ENCODE results near the gene FANCG.
A peak's percentile ranks its signal among the peaks of the same experiment; 100 is the strongest.

The FANCG gene

DNA sequence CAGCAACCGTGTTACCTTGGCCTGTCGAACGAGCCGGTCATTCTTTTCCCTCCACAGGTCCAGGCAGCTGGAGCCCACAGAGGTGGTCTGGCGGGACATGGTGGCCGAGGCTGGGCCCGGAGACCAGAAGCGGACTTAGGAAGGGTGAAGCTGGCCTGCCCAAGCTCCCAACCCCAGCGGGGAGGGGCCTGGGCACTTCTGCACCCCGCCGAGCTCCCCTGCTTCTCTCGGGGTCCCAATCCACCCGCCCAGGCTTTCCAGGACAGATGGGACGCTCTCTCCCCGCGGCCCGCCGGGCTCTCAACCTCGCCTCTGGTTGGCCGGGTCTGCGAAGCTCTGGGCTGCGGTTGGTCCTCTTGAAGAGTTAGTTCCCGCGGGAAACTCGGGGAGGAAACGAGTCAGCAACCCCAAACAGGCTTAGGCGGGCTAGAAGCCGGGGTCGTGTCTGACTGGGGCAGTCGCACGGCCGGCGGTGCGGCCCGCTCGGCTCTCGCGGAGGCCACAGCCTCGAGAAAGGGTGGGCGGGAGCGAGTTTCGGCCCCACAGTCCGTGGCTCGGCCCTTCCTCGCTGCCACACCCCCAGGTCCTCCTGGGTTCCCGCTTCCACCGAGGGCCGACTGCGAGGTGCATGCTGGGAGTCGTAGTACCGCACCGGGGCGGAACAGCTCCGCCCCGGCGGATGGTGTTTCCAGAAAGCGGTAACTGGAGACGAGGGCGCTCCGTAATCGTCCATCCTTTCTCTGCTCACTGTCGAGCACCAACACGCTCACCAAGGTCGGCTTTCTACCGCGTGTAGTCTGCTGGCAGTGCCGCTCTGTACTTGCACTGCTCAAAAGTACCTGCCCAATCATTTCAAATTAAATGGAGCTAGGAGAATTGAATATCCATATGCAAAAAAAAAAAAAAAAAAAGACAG, at the start of gene FANCG:
Gene FANCG, minus strand, starts transcription at position 517 of the 916 bp plus-strand sequence. Its CDS starts 418 bp downstream, at position 99.
- H3K4me3 ChIP-seq (replicated peaks in 1 of 2; ENCODE audit: low read depth in 2 of 2, low read length in 2 of 2) = peak within 1 kb of the TSS; percentile 71 to 74
- peak; percentile 93 for DNase-seq (ENCODE audit: low read depth in 2 of 2)
- TF ChIP-seq CTCF (IDR thresholded peaks at IDR 0.05; ENCODE audit: low read depth, low read length) = no peak

DNA sequence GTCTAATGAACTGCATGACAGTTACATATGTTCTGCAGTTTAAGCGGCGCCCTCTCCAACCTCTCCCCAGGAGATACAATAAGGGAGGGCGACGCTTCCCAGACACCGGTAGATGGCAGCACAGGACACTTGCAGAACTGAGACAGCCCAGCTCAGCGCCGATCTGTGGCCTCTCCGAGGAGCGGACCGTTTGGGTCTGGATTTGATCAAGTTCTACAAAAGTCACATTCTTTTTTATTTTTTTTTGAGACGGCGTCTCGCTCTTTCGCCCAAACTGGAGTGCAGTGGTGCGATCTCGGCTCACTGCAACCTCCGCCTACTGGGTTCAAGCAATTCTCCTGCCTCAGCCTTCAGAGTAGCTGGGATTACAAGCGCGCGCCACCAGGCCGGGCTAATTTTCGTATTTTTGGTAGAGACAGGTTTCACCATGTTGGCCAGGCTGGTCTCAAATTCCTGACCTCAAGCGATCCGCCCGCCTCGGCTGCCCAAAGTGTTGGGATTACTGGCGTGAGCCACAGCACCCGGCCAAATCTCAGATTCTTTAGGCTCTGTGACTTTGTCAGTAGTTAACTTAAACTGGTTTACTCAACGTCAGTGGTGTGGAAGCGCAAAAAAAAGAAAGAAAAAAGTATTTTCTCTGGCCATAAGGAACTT, 37.3 kb upstream of the FANCG start:
- DNase-seq (ENCODE audit: low read depth in 2 of 2) = peak; percentile 96
- TF ChIP-seq CTCF (IDR thresholded peaks at IDR 0.05; ENCODE audit: low read depth, low read length) = peak; percentile 99
- peak overlapping the region; percentile 73 to 76 for H3K4me3 ChIP-seq (replicated peaks in 1 of 2; ENCODE audit: low read depth in 2 of 2, low read length in 2 of 2)

DNA sequence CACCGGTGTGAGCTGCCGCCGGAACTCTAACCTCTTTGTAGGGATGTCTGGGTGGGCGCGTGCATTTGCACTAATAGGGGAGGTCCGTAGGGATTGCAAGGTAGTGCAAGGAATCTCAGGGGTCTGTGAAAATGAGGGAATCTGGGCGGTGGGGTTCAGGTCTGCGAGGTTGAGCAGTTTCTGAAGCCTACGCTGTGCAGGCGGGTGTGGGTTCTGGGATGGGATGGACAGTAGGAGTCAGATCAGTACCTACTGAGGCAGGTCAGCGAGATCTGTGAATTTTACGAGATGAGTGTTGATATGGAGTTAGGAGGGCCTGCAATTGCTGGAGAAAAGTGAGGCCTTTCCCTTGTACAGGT, 36.8 kb upstream of the FANCG start:
- TF ChIP-seq CTCF (IDR thresholded peaks at IDR 0.05; ENCODE audit: low read depth, low read length) = no peak
- peak overlapping the region; percentile 73 to 76 for H3K4me3 ChIP-seq (replicated peaks in 1 of 2; ENCODE audit: low read depth in 2 of 2, low read length in 2 of 2)

DNA sequence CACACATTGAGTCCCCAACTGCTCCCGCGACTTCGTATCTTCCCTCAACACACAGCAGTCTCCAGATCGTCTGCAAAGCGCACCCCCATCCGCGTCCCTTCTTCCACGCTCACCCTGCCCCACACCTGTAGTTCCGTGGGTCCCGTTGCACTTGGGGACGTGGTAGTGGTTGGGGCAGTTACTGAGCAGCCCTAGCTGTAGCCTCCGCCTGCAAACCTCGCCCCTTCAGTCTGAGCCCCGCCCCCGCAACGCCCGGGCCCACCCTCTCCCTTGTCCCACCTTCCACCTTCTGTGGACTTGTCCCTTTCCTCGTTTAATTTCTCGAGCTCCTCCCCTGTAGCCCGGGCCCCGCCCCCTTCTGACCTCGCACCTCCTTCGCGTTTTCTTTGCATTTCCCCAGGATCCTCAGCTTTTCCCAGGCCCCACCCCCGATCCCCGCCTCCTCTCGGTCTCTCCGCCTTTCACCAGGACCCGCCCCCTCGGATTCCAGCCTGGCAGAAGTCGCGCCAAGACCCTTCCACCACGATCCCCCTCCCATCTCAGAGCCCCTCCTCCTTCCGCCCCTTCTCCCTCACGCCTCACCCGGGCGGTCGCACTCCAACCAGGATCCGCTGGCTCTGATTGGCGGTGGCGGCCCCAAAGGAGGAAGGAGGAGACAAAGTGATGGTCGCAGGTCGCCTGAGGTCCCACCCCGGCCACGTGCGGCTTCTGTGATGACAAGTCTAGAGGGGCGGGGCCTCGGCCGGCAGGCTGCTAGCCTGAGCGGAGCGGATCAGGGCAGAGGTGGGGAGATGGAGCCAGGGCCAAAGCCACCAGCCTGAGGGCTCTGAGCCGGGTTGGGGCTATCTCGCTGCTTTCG, 36.2 kb upstream of the FANCG start, which contains the start of gene ATOSB:
Gene ATOSB, minus strand, starts transcription at position 183 of the 859 bp plus-strand sequence. CDS start 7,588 bp downstream, outside the sequence.
- peak; percentile 98 to 99 for DNase-seq (ENCODE audit: low read depth in 2 of 2)
- H3K4me3 ChIP-seq (replicated peaks in 1 of 2; ENCODE audit: low read depth in 2 of 2, low read length in 2 of 2) = peak within 1 kb of the TSS; percentile 73 to 76
- no peak for TF ChIP-seq CTCF (IDR thresholded peaks at IDR 0.05; ENCODE audit: low read depth, low read length)

More for the DNA sequence above, 36.8 kb upstream of the FANCG start:
- DNase-seq (ENCODE audit: low read depth in 2 of 2) = no peak

DNA sequence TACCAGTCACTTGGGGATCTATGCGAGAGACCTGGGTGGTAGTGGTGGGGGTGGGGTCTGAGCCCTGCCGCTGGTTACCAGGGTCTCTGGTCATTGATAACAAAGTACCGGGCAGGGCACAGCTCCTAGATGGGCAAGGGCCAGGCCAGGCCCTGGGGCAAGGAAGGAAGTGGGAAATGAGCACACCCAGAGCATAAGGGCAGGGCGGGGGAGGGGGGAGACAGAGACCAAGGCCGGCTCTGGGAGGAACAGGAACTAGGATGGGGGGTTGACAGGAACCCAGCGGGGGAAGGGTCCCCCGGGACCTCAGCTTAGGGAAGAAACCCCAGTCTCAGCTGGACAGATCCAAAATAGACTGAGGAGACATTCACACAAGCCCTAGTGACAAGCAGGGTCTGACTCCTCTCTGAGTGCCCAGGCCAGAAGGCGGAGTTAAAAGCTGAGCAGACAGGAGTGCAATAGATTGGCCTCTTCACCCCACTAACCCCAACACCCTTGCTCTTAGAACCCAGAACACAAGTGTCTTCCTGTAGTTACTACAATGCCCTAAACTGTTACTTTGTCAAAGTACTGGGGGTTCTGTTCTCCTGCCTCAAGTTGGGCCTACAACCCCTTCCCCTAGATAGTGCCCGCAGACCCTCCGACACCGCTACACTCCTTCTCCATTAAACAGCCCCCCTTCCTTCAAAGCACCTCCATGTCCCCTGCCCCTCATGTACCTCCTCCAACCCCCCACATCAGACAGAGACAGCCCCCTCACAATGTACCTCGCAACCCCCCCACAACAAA, 35.3 kb upstream of the FANCG start:
- peak; percentile 52 to 67 for DNase-seq (ENCODE audit: low read depth in 2 of 2)
- peak overlapping the region; percentile 73 to 76 for H3K4me3 ChIP-seq (replicated peaks in 1 of 2; ENCODE audit: low read depth in 2 of 2, low read length in 2 of 2)
- TF ChIP-seq CTCF (IDR thresholded peaks at IDR 0.05; ENCODE audit: low read depth, low read length) = no peak
